GM12892 (cell line): Measurements from ENCODE around the gene LRRC8A.

Experiments used
- DNase-seq: peaks from one replicate; pipeline ENCODE4 v3.0.0; 2011; ENCODE audit not compliant: insufficient read length
- FAIRE-seq: peaks from 2 replicates; lab custom pipeline; 2011; peaks lifted over from hg19 to GRCh38; lab: Jason Lieb, UNC
- POLR2A ChIP-seq: IDR thresholded peaks from 2 replicates; pipeline ENCODE4 v1.6.1; 2011; ENCODE audit warnings: low read depth, low read length, control low read depth
- POLR2AphosphoS5 ChIP-seq: IDR thresholded peaks from 2 replicates; pipeline ENCODE4 v1.6.1; 2011; ENCODE audit warnings: low read depth, low read length, control low read depth
- TAF1 ChIP-seq: IDR thresholded peaks from 2 replicates; pipeline ENCODE4 v1.6.1; 2011; ENCODE audit warnings: low read depth, mild to moderate bottlenecking, control low read depth, low read length, borderline replicate concordance

LRRC8A gene

GRCh38 chr9:128884164-128884563 lies 2.2 kb downstream of the LRRC8A start:
- TF ChIP-seq POLR2A = no peak
- TF ChIP-seq TAF1 = no peak
- TF ChIP-seq POLR2AphosphoS5 = no peak
- DNase-seq (no peak), FAIRE-seq (no peak)

GRCh38 chr9:128885376-128885775 lies 3.4 kb downstream of the LRRC8A start:
- FAIRE-seq = no peak
- TF ChIP-seq TAF1 (no peak), POLR2AphosphoS5 (no peak), POLR2A (no peak)
- DNase-seq = no peak

- no peak for TF ChIP-seq TAF1
- no peak for TF ChIP-seq POLR2AphosphoS5
- no peak for TF ChIP-seq POLR2A
- FAIRE-seq (no peak), DNase-seq (no peak)
Observed at GRCh38 chr9:128885798-128886197, 3.9 kb downstream of the LRRC8A start.

GRCh38 chr9:128886211-128886891 lies 4.4 kb downstream of the LRRC8A start:
- TF ChIP-seq POLR2AphosphoS5 (no peak), POLR2A (no peak), TAF1 (no peak)
- FAIRE-seq = no peak
- no peak for DNase-seq

GRCh38 chr9:128887049-128887448 lies 5.1 kb downstream of the LRRC8A start:
- FAIRE-seq (no peak), DNase-seq (no peak)
- TF ChIP-seq TAF1 (no peak), POLR2A (no peak), POLR2AphosphoS5 (no peak)

- TF ChIP-seq POLR2A (no peak), POLR2AphosphoS5 (no peak), TAF1 (no peak)
- FAIRE-seq = no peak
- DNase-seq = no peak
Observed at GRCh38 chr9:128887914-128888350, 6.0 kb downstream of the LRRC8A start.

GRCh38 chr9:128891321-128892220 lies 9.6 kb downstream of the LRRC8A start:
- no peak for FAIRE-seq
- DNase-seq = no peak
- TF ChIP-seq TAF1 = no peak
- TF ChIP-seq POLR2A = no peak
- TF ChIP-seq POLR2AphosphoS5 = no peak

- no peak for FAIRE-seq
- DNase-seq = no peak
Observed at GRCh38 chr9:128892221-128892921, 10.4 kb downstream of the LRRC8A start.

GRCh38 chr9:128893354-128893753 lies 11.4 kb downstream of the LRRC8A start:
- DNase-seq = no peak
- TF ChIP-seq POLR2A (no peak), TAF1 (no peak), POLR2AphosphoS5 (no peak)
- no peak for FAIRE-seq

More at GRCh38 chr9:128892221-128892921, 10.4 kb downstream of the LRRC8A start:
- TF ChIP-seq TAF1 (no peak), POLR2AphosphoS5 (no peak), POLR2A (no peak)

GRCh38 chr9:128894764-128895163 lies 12.8 kb downstream of the LRRC8A start:
- DNase-seq = no peak
- TF ChIP-seq TAF1 (no peak), POLR2AphosphoS5 (no peak), POLR2A (no peak)
- FAIRE-seq = no peak

- TF ChIP-seq TAF1 (no peak), POLR2A (no peak), POLR2AphosphoS5 (no peak)
- DNase-seq (no peak), FAIRE-seq (no peak)
Observed at GRCh38 chr9:128895556-128895955, 13.6 kb downstream of the LRRC8A start.
